ENCODE data around the gene GPATCH2.

- no peak for TF ChIP-seq CTCF (IDR thresholded peaks at IDR 0.05; ENCODE audit: low read depth, low read length)
- no peak for TF ChIP-seq EZH2phosphoT487 (IDR thresholded peaks at IDR 0.05; ENCODE audit: low read depth)
Measured at GRCh38 chr1:217568200-217568599, 62.7 kb downstream of the GPATCH2 start.

Measured in OCI-LY3 (cell line).